ENCODE measurements around the gene KIZ.
A peak's percentile ranks its signal among the peaks of the same experiment; 100 is the strongest.
"Not testable (repeated sequence)": the region's sequence is repeated elsewhere in the genome, so short reads cannot be mapped to it uniquely, and the experiment has no call there.

The KIZ gene

GRCh38 chr20:21141825-21142224 is 15.9 kb downstream of the KIZ start:
- DNase-seq: no peak

DNA sequence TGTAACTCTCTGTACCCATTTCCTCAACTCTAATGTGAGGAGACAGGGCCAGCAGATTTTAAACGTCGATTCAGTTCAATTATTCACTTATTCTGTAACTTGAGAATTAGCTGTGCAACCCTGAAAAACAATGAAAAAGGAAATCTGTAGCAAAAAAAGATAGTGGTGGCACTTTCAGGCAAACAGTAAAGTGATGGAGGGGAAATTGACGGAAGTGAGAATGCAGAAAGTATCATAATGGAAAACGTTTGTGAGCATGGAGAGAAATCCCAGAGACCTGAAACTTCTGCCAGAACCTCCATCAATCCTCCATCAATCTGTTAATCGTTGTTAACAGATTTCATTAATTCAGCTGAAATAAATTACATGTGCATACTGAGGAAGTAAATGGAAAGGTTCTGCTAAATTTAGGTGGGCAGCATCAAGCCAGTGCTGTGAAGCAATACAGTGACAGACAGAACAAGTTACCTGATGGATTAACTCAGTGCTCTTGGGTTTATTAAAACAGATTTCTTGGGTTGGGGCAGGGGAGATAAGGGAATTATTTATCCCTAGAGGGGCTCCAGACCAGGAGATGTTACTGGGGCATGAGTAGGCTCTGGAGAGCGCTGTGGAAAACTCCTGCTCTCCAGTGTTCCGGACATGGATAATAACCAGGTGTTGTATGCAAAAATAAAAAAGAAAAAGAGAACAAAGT is 17.5 kb downstream of the KIZ start:
- DNase-seq: no peak

DNA sequence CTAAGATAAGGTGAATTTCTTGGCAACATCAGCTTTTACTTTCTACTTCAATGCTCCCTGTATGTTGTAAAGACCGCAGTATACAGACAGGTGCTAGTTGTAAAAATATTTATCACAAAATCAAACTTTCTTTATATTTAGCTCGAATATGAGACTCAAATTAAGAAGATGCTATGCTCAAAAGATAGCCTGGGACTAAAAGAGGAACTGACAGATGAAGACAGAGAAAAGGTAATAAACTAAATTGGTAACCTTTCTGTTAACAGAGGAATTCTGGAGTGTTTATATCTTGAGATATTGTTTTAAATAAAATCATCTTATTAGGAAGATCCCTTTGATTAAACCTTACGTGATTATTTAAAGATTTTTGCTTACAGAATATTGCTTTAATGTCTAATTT is 19.5 kb downstream of the KIZ start:
- DNase-seq: no peak

DNA sequence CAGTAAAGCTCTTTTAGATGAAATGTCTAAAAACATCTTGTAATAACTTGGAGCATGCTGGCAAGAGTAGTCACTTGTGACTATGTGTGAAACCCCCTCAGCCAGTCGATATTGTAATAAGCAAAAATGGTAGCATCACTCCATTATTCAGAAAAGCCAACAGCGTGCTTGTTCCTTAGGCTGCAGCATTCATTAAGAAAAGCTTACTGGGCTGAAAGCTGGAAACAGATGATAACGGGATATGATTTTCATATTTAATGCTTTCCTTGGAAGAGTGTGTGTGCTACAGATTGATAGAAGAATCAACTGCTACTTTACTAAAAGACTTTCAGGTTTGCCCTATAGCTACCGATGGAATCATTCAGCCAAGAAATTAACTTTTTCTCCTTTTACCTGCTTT is 20.3 kb downstream of the KIZ start:
- no peak for DNase-seq

- DNase-seq: no peak
Observed at GRCh38 chr20:21147593-21147992, 21.7 kb downstream of the KIZ start.

- DNase-seq: no peak
Observed at GRCh38 chr20:21149344-21149743, 23.5 kb downstream of the KIZ start.

GRCh38 chr20:21151791-21152190 is 25.9 kb downstream of the KIZ start:
- no peak for DNase-seq

GRCh38 chr20:21154692-21155091 is 28.8 kb downstream of the KIZ start:
- no peak for DNase-seq

GRCh38 chr20:21155268-21155667 is 29.4 kb downstream of the KIZ start:
- no peak for DNase-seq

DNA sequence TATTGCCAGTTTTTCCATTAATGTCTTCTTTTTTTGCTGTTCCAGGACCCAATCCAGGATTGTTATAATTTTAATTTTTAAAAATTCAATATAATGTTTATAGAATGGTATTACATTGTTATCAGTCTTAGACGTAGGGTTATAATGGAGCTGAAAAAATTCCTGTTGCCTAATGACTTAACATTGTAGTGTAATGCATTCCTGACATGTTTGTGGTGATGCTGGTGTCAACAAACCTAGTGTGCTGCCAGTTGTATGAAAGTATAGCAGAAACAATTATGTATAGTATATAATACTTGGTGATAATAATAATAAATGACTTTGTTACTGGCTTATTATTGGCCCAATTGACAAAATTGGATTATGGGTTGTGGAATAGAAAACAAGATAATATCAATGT is 30.4 kb downstream of the KIZ start:
- no peak for DNase-seq

- DNase-seq: no peak
Observed at GRCh38 chr20:21157006-21157405, 31.1 kb downstream of the KIZ start.

DNA sequence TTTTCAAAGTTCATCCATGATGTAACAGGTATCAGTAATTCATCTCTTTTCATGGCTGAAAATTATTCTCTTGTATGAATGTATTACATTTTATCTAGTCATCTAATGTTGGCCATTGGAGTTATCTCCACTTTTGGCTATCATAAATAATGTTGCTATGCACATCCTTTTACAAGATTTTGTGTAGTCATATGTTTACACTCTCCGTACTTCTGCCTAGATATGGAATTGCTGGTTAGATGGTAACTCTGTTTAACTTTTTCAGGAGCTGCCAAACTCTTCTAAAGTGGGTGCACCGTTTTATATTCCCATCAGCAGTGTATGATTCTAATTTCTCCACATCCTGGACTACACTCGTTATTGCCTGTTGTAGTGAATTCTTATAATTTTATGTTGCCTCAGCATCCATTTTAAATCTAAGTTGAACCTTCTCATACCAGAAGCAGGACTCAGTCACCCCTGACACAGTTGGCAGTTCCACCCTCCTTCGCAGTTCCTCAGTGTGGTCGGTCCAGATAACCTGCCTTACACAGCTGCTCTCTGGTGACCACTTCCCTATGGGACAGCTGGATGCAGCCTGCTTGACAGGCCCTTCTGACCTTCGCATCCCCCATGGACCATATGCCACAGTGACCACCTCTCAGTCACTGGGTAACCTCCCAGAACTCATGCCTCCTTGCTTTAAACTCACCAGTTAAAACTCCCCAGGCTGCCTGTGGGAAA is 33.9 kb downstream of the KIZ start:
- no peak for DNase-seq

GRCh38 chr20:21161926-21162325 is 36.0 kb downstream of the KIZ start:
- DNase-seq: no peak

DNA sequence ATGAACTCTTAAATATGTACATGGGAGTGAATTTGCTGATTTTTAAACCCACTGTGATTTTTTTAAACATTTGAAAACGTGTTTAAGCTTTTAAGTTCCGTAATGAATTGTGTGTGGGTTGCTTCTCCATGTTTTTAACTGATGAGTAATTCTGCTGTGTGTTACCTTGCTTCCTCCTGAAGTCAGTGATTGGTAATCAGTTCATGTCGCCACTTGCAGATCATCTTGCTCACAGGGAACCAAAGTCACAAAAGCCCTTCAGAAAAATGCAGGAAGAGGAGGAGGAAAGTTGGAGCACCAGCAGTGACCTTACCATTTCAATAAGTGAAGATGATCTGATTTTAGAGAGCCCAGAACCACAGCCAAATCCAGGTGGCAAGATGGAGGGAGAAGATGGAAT is 36.7 kb downstream of the KIZ start:
- no peak for DNase-seq

- DNase-seq: peak; percentile 2
Observed at GRCh38 chr20:21166801-21167200, 40.9 kb downstream of the KIZ start.

DNA sequence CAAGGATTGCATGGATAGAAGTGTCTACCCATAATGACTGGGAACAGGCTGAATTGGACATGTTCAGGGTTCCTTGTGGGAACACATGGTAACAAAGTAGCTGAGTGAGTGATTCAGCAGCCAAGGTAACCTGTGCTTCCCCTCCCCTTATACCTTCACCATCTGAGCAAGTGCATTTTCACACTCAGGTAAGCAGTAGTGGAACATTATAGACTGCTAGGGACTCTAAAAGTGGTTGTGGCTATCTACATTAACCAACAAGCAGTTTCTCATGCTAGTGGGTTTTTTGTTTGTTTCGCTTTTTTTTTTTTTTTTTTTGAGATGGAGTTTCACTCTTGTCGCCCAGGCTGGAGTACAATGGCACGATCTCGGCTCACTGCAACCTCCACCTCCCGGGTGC is 41.4 kb downstream of the KIZ start:
- DNase-seq: no peak

- not testable (repeated sequence) for DNase-seq
Observed at GRCh38 chr20:21168061-21168460, 42.2 kb downstream of the KIZ start.

DNA sequence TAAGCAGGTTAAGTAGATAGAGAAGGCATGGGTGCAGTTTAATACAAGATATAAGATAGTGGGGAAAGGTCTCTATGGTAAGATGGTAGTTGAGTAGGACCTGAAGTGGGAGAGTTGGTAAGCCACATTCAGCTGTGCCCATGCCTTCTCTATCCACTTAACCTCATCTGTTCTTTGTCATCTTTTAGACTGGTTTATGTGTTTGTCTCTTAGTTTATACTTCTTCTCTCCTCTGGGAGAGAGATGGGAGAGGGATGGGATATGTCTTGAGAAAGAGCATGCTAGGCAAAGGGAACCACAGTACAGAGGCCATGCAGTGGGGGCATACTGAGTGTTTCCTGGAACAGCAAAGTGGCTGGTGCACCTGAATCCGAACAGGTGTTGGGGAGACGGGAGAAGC is 46.7 kb downstream of the KIZ start:
- DNase-seq: no peak

DNA sequence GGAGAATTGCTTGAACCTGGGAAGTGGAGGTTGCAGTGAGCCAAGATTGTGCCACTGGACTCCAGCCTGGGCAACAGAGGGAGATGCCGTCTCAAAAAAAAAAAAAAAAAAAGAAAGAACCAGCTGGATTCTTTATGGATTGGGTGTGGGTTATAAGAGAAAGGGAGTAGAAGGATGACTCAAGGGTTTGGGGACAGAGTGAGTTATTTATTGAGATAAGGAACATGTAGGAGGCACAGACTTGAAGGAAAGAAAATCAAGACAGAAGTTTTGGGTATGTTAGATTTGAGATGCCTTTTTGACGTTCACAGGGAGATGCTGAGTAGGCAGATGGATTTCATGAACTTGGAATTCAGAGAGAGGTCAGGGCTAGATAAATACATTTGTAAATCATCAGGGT is 47.6 kb downstream of the KIZ start:
- DNase-seq: no peak

GRCh38 chr20:21174516-21175239 is 48.8 kb downstream of the KIZ start:
- no peak for DNase-seq

DNA sequence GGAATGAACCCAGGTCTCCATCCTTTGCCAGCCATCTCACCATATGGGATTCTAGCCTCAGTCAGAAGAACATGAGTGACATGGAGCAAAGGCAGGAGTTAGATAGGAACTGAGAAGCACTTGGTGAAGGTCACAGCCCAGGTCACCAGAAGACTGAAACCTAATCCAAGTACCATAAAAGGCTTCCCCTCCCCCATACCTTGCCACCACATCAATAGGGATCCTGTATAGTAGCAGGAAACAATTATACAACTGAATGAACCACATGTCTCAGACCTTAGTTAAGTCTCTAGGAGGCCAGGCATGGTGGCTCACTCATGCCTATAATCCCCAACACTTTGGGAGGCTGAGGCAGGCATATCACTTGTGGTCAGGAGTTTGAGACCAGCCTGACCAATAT is 49.6 kb downstream of the KIZ start:
- peak; percentile 4 for DNase-seq

- no peak for DNase-seq
Observed at GRCh38 chr20:21177767-21178166, 51.9 kb downstream of the KIZ start.

DNA sequence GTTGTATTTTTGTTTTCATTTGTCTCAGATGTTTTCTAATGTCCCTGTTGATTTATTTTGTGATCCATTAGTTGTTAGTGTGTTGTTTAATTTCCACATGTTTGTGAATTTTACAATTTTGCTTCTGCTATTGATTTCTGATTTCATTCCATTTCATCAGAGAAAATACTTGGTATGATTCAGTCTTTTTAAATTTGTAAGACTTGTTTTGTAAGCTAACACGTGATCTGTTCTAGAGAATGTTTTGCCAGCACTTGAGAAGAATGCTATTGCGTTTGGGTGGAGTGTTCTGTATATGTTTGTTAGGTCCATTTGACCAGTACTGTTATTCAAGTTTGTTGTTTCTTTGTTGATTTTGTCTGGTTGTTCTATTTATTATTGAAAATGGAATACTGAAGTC is 53.9 kb downstream of the KIZ start:
- no peak for DNase-seq

DNA sequence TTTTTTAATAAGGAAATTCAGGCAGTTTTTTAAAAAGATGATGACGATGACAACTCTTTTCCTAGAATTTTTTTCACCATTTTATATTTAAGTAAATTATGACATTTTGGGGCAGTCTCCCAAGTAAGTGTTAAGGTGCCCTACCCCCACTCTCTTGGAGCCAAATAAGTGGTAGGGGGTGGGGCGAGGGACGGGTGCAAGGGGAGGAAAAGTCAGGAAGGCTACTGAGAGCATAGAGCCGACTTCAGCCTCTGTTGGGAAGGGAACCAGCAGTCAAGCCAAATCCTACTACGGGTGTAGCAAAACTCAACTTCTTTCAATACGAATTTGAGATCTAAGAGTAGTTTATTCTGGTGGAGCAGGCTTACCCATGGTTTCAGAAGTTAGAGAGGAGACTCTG is 54.4 kb downstream of the KIZ start:
- DNase-seq: no peak
